ENCODE data around the gene ARHGEF19. TPM values are rescaled to one million over a fixed set of nuclear protein-coding genes. Genes with fewer than 3 reads are reported as not detected.
A peak's percentile ranks its signal among the peaks of the same experiment; 100 is the strongest.

The ARHGEF19 gene
- total and polyA plus RNA-seq, 2 of the 13 experiments (the other 11 are each of a cell fraction or from before 2014, with no cell fraction given): 1.7 to 1.8 TPM

DNA sequence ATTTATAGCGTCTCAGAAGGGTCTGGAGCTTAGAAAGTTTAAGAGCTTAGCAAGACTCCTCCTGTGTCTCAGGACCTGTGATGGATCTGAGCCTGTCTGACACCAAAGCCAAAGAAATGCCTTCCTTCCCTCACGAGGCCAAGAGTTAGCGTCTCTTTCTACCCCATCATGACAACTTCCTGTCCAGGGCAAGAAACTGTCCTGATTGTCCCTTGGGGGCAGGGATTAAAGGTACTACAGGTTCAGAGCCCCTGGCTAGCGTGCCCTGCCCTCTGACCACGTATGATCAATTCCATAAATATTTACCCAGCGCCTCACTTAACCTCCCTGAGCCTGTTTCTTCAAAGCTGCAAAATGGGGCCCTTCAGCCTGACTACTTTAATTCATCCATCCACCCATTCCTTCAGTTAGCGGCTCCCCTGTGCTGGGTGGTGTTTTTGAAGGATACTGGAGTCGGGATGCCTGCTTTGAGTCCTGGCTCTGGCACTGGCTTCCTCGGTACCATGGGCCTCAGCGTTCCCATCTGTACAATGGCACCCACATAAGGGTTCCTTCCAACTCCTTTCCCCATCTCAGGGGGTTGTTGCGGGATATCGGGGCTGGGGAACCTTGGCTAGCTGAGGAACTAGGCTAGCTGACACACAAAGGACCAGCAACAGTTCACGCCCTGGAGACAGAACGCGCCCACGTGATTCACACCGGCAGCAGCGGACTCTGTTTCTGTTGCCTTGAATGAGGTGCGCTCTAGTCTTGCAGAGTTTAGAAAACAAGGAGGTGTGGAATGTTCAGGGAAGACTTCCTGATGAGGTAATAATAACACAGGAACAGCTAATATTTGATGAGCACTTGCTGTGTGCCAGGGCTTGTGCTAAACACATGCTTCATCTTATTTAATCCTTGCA lies 33.6 kb downstream of the ARHGEF19 start (continued):
- TF ChIP-seq XBP1 (CRISPR knock-in tag; IDR thresholded peaks at IDR 0.05) (no peak), CBX1 (IDR thresholded peaks at IDR 0.05; ENCODE audit: low read depth) (peak; percentile 59), THAP9 (CRISPR knock-in tag; IDR thresholded peaks at IDR 0.05; ENCODE audit: borderline replicate concordance) (peak; percentile 40; the same call in 1 of the 2 replicates), ZNF282 (IDR thresholded peaks at IDR 0.05; ENCODE audit: partially characterized antibody) (no peak), NBN (conservative IDR thresholded peaks at IDR 0.05) (no peak), ZC3H4 (CRISPR knock-in tag; IDR thresholded peaks at IDR 0.05; ENCODE audit: borderline replicate concordance) (no peak), SALL2 (CRISPR knock-in tag; IDR thresholded peaks at IDR 0.05) (no peak), ZNF101 (CRISPR knock-in tag; IDR thresholded peaks at IDR 0.05; ENCODE audit: borderline replicate concordance, low read depth) (no peak), MTF2 (CRISPR knock-in tag; IDR thresholded peaks at IDR 0.05; ENCODE audit: borderline replicate concordance) (no peak), ZFP41 (CRISPR knock-in tag; IDR thresholded peaks at IDR 0.05; ENCODE audit: borderline replicate concordance) (no peak), PRPF4 (IDR thresholded peaks at IDR 0.05; ENCODE audit: low read depth, low read length, poor library complexity, severe bottlenecking) (no peak), ZNF740 (CRISPR knock-in tag; IDR thresholded peaks at IDR 0.05) (no peak), DPF2 (CRISPR knock-in tag; IDR thresholded peaks at IDR 0.05; ENCODE audit: borderline replicate concordance, low read depth) (peak; percentile 64; the same call in 1 of the 2 replicates), ATM (IDR thresholded peaks at IDR 0.05; ENCODE audit: borderline replicate concordance) (no peak), MAFG (CRISPR knock-in tag; IDR thresholded peaks at IDR 0.05) (no peak), ZNF121 (CRISPR knock-in tag; IDR thresholded peaks at IDR 0.05) (no peak), DMTF1 (CRISPR knock-in tag; IDR thresholded peaks at IDR 0.05) (0 out of 2 replicates have a peak, but pooled peaks have one; percentile 65), RXRA (CRISPR knock-in tag; IDR thresholded peaks at IDR 0.05) (peak; percentile 90), PTBP1 (IDR thresholded peaks at IDR 0.05; ENCODE audit: low read depth, low read length, poor library complexity, severe bottlenecking) (no peak), ZZZ3 (CRISPR knock-in tag; IDR thresholded peaks at IDR 0.05; ENCODE audit: borderline replicate concordance) (no peak; the same call in 1 of the 2 replicates), ZNF263 (CRISPR knock-in tag; IDR thresholded peaks at IDR 0.05) (no peak; the same call in 1 of the 2 replicates), BRCA1 (CRISPR knock-in tag; IDR thresholded peaks at IDR 0.05) (0 out of 2 replicates have a peak, but pooled peaks have one; percentile 23)
- TF ChIP-seq, protein P1, sequence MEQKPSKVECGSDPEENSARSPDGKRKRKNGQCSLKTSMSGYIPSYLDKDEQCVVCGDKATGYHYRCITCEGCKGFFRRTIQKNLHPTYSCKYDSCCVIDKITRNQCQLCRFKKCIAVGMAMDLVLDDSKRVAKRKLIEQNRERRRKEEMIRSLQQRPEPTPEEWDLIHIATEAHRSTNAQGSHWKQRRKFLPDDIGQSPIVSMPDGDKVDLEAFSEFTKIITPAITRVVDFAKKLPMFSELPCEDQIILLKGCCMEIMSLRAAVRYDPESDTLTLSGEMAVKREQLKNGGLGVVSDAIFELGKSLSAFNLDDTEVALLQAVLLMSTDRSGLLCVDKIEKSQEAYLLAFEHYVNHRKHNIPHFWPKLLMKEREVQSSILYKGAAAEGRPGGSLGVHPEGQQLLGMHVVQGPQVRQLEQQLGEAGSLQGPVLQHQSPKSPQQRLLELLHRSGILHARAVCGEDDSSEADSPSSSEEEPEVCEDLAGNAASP (CRISPR knock-in tag; IDR thresholded peaks at IDR 0.05; ENCODE audit: borderline replicate concordance): peak; percentile 89

Data from HepG2 (cell line).